Measurements from ENCODE around the gene NALCN.

Gene NALCN

GRCh38 chr13:101289764-101290163, 126.5 kb downstream of the NALCN start:
- H3K4me3 ChIP-seq (ENCODE audit: low read depth, low read length) = no peak overlapping the region
- H3K27ac ChIP-seq (ENCODE audit: low read depth, low read length) = no peak overlapping the region
- no peak overlapping the region for H3K9ac ChIP-seq (ENCODE audit: low read length)
- no peaks in the 10 kb centered on the region for H3K4me1 ChIP-seq (ENCODE audit: control insufficient read depth, insufficient read depth, low read length)
- no peaks in the 10 kb centered on the region for H3K9me3 ChIP-seq (ENCODE audit: control insufficient read depth, insufficient read depth, low read depth, low read length)
- no peaks in the 10 kb centered on the region for H3K36me3 ChIP-seq (ENCODE audit: control insufficient read depth, insufficient read depth, low read length)
- H3K27me3 ChIP-seq (ENCODE audit: control insufficient read depth, insufficient read depth, low read length) = no peaks in the 10 kb centered on the region

GRCh38 chr13:101283782-101284181, 132.5 kb downstream of the NALCN start:
- H3K9ac ChIP-seq (ENCODE audit: low read length) = no peak overlapping the region
- H3K36me3 ChIP-seq (ENCODE audit: control insufficient read depth, insufficient read depth, low read length) = no peaks in the 10 kb centered on the region
- H3K27me3 ChIP-seq (ENCODE audit: control insufficient read depth, insufficient read depth, low read length) = no peaks in the 10 kb centered on the region
- H3K4me1 ChIP-seq (ENCODE audit: control insufficient read depth, insufficient read depth, low read length) = no peaks in the 10 kb centered on the region
- H3K4me3 ChIP-seq (ENCODE audit: low read depth, low read length) = no peak overlapping the region
- H3K9me3 ChIP-seq (ENCODE audit: control insufficient read depth, insufficient read depth, low read depth, low read length) = no peaks in the 10 kb centered on the region
- no peak overlapping the region for H3K27ac ChIP-seq (ENCODE audit: low read depth, low read length)

DNA sequence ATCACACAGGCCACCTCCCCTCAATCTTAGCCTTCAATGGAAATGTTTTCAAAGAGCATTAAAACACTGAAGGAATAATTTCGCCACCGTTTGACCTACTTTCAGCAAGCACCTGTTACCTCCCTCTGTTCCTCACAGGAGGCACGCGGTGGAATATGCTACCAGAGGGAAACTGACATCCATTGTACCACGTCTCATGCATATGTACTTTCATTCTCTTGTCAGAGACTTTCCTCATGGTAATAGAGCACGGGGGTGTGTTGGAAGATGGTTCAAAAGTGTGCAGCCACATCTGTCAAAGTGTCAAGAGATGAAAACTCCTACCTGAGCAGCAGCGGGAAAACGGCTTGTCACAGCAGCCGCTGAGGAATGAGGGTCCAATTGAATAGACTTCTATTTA, 143.4 kb downstream of the NALCN start:
- Histone ChIP-seq H3K9ac (ENCODE audit: low read length) (no peak overlapping the region), H3K4me1 (ENCODE audit: control insufficient read depth, insufficient read depth, low read length) (peaks cover 8% of the 10 kb centered on the region), H3K27ac (ENCODE audit: low read depth, low read length) (no peak overlapping the region), H3K9me3 (ENCODE audit: control insufficient read depth, insufficient read depth, low read depth, low read length) (no peaks in the 10 kb centered on the region), H3K27me3 (ENCODE audit: control insufficient read depth, insufficient read depth, low read length) (no peaks in the 10 kb centered on the region), H3K4me3 (ENCODE audit: low read depth, low read length) (no peak overlapping the region), H3K36me3 (ENCODE audit: control insufficient read depth, insufficient read depth, low read length) (no peaks in the 10 kb centered on the region)

DNA sequence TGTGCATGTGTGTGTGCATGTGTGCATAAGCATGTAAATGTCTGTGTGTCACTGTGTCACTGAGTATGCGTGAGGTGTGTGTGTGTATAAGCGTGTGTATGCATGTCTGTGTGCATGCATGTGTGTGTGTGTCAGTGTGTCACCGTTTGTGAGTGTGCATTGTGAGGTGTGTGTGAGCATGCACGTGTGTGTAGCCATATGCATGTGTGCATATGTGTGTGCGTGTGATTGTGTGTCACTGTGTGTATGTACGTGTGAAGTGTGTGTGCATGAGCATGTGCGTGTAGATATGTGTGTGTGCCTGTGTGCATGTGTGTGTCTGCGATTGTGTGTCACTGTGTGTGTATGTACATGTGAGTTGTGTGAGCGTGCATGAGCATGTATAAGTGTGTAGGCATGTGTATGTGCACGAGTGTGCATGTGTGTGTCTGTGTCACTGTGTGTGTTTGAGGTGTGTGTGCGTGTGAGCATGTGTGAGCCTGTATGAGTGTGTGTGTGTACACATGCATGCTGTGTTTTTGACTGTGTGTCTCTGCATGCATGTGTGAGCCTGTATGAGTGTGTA, 144.5 kb downstream of the NALCN start:
- no peaks in the 10 kb centered on the region for H3K36me3 ChIP-seq (ENCODE audit: control insufficient read depth, insufficient read depth, low read length)

DNA sequence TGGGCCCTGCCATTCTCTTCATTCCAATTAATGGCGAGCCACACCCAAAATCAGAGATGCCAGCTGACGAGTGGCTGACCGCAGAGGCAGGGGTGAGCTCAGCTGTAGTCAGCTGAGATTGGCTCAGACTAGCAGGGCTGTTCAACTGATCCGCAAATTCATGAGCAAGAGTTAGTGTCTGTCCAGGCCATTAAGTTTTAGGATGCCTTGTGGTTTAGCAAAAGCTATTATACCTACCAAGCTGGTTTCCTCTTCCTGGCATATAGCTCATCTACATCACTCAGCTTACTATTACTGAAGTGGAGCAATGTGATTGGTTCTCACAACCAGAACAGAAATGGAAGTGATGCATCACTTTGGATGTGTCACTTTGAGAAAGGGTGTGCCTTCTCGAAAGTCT, 148.7 kb downstream of the NALCN start:
- Histone ChIP-seq H3K4me3 (ENCODE audit: low read depth, low read length) (no peak overlapping the region), H3K36me3 (ENCODE audit: control insufficient read depth, insufficient read depth, low read length) (no peaks in the 10 kb centered on the region), H3K27me3 (ENCODE audit: control insufficient read depth, insufficient read depth, low read length) (no peaks in the 10 kb centered on the region), H3K27ac (ENCODE audit: low read depth, low read length) (no peak overlapping the region), H3K4me1 (ENCODE audit: control insufficient read depth, insufficient read depth, low read length) (no peaks in the 10 kb centered on the region), H3K9me3 (ENCODE audit: control insufficient read depth, insufficient read depth, low read depth, low read length) (no peaks in the 10 kb centered on the region), H3K9ac (ENCODE audit: low read length) (no peak overlapping the region)

More for the DNA sequence above, 144.5 kb downstream of the NALCN start:
- Histone ChIP-seq H3K4me3 (ENCODE audit: low read depth, low read length) (no peak overlapping the region), H3K27ac (ENCODE audit: low read depth, low read length) (no peak overlapping the region), H3K27me3 (ENCODE audit: control insufficient read depth, insufficient read depth, low read length) (no peaks in the 10 kb centered on the region), H3K9ac (ENCODE audit: low read length) (no peak overlapping the region), H3K4me1 (ENCODE audit: control insufficient read depth, insufficient read depth, low read length) (peaks cover 8% of the 10 kb centered on the region), H3K9me3 (ENCODE audit: control insufficient read depth, insufficient read depth, low read depth, low read length) (no peaks in the 10 kb centered on the region)

- Histone ChIP-seq H3K36me3 (ENCODE audit: control insufficient read depth, insufficient read depth, low read length) (no peaks in the 10 kb centered on the region), H3K4me3 (ENCODE audit: low read depth, low read length) (no peak overlapping the region), H3K4me1 (ENCODE audit: control insufficient read depth, insufficient read depth, low read length) (no peaks in the 10 kb centered on the region), H3K27ac (ENCODE audit: low read depth, low read length) (no peak overlapping the region), H3K27me3 (ENCODE audit: control insufficient read depth, insufficient read depth, low read length) (no peaks in the 10 kb centered on the region), H3K9me3 (ENCODE audit: control insufficient read depth, insufficient read depth, low read depth, low read length) (no peaks in the 10 kb centered on the region), H3K9ac (ENCODE audit: low read length) (no peak overlapping the region)
These were observed 150.4 kb downstream of the NALCN start for GRCh38 chr13:101265934-101266333.

DNA sequence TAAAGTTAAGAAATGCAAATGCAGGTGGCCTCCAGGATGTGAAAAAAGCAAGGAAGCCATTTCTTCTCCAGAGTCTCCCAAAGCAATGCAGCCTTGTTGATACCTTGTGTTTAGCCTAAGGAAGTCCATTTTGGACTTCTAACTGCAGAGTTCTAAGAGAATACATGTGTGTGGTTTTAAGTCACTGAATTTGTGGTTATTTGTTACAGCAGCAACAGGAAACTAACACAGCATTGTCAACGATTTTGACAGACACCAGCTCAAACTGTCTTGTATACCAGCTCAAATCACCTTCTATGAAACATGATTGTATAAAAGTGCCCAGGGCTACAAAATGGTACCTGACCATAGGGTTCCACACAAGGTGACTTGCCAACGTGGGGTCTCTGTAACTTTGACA, 151.4 kb downstream of the NALCN start:
- no peaks in the 10 kb centered on the region for H3K4me1 ChIP-seq (ENCODE audit: control insufficient read depth, insufficient read depth, low read length)
- no peaks in the 10 kb centered on the region for H3K27me3 ChIP-seq (ENCODE audit: control insufficient read depth, insufficient read depth, low read length)
- H3K36me3 ChIP-seq (ENCODE audit: control insufficient read depth, insufficient read depth, low read length) = no peaks in the 10 kb centered on the region
- H3K9ac ChIP-seq (ENCODE audit: low read length) = no peak overlapping the region
- H3K9me3 ChIP-seq (ENCODE audit: control insufficient read depth, insufficient read depth, low read depth, low read length) = no peaks in the 10 kb centered on the region
- no peak overlapping the region for H3K27ac ChIP-seq (ENCODE audit: low read depth, low read length)
- H3K4me3 ChIP-seq (ENCODE audit: low read depth, low read length) = no peak overlapping the region

GRCh38 chr13:101262306-101262705, 154.0 kb downstream of the NALCN start:
- Histone ChIP-seq H3K27me3 (ENCODE audit: control insufficient read depth, insufficient read depth, low read length) (no peaks in the 10 kb centered on the region), H3K9me3 (ENCODE audit: control insufficient read depth, insufficient read depth, low read depth, low read length) (no peaks in the 10 kb centered on the region), H3K4me1 (ENCODE audit: control insufficient read depth, insufficient read depth, low read length) (peaks cover 9% of the 10 kb centered on the region), H3K36me3 (ENCODE audit: control insufficient read depth, insufficient read depth, low read length) (no peaks in the 10 kb centered on the region), H3K27ac (ENCODE audit: low read depth, low read length) (no peak overlapping the region), H3K9ac (ENCODE audit: low read length) (no peak overlapping the region), H3K4me3 (ENCODE audit: low read depth, low read length) (no peak overlapping the region)

DNA sequence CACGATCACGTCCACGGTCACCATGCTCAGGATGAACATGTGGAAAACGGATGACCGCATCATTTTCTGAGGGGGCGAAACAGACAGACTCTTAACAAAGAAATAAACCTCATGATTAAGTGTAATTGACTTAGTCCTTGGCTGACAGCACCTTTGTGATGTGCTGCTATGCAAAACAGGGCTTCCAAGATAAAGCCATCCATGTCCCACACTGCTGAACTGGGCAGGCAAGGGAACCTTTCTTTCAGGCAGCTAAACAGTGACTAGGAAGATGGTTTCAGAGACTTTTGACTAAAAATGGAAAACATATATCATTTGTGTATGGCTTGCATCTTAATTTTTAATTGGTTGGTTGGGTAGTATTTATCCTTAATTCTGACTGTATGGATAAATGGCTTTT, 157.8 kb downstream of the NALCN start:
- H3K4me1 ChIP-seq (ENCODE audit: control insufficient read depth, insufficient read depth, low read length) = peaks cover 9% of the 10 kb centered on the region
- no peak overlapping the region; the same call in 1 of the 2 replicates for H3K27ac ChIP-seq (ENCODE audit: low read depth, low read length)
- H3K27me3 ChIP-seq (ENCODE audit: control insufficient read depth, insufficient read depth, low read length) = no peaks in the 10 kb centered on the region
- peak overlapping the region; percentile 6; the same call in 1 of the 2 replicates for H3K4me3 ChIP-seq (ENCODE audit: low read depth, low read length)
- peak overlapping the region; percentile 29 for H3K9ac ChIP-seq (ENCODE audit: low read length)
- no peaks in the 10 kb centered on the region for H3K36me3 ChIP-seq (ENCODE audit: control insufficient read depth, insufficient read depth, low read length)
- H3K9me3 ChIP-seq (ENCODE audit: control insufficient read depth, insufficient read depth, low read depth, low read length) = no peaks in the 10 kb centered on the region

DNA sequence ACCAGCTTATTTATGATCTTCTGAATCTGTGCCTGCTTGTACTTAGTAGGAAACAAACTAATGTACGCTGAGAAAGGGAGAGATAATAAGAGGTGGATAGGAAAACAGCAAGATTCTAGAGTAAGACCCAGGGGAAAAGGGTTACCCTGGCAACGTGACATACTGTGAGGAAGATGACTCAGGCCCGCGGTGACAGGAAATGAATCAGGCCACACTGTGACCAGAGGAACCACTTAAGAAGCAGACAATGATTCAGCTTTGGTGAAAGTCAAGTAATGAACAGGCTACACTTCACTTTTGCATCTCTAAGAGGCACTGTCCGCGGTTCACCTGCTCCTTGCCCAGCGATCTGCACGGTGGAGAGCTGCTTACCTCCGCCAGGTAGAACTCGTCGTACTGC, 158.2 kb downstream of the NALCN start:
- Histone ChIP-seq H3K27ac (ENCODE audit: low read depth, low read length) (no peak overlapping the region; the same call in 1 of the 2 replicates), H3K4me3 (ENCODE audit: low read depth, low read length) (peak overlapping the region; percentile 6; the same call in 1 of the 2 replicates), H3K9ac (ENCODE audit: low read length) (peak overlapping the region; percentile 29)

GRCh38 chr13:101248739-101249514, 167.4 kb downstream of the NALCN start:
- H3K27ac ChIP-seq (ENCODE audit: low read depth, low read length) = no peak overlapping the region
- peaks cover 3% of the 10 kb centered on the region; the same call in 1 of the 2 replicates for H3K9me3 ChIP-seq (ENCODE audit: control insufficient read depth, insufficient read depth, low read depth, low read length)
- H3K27me3 ChIP-seq (ENCODE audit: control insufficient read depth, insufficient read depth, low read length) = no peaks in the 10 kb centered on the region
- no peaks in the 10 kb centered on the region for H3K36me3 ChIP-seq (ENCODE audit: control insufficient read depth, insufficient read depth, low read length)
- no peak overlapping the region for H3K4me3 ChIP-seq (ENCODE audit: low read depth, low read length)
- no peaks in the 10 kb centered on the region for H3K4me1 ChIP-seq (ENCODE audit: control insufficient read depth, insufficient read depth, low read length)
- H3K9ac ChIP-seq (ENCODE audit: low read length) = no peak overlapping the region

More for the DNA sequence above, 158.2 kb downstream of the NALCN start:
- no peaks in the 10 kb centered on the region for H3K9me3 ChIP-seq (ENCODE audit: control insufficient read depth, insufficient read depth, low read depth, low read length)
- peaks cover 9% of the 10 kb centered on the region for H3K4me1 ChIP-seq (ENCODE audit: control insufficient read depth, insufficient read depth, low read length)
- no peaks in the 10 kb centered on the region for H3K36me3 ChIP-seq (ENCODE audit: control insufficient read depth, insufficient read depth, low read length)
- no peaks in the 10 kb centered on the region for H3K27me3 ChIP-seq (ENCODE audit: control insufficient read depth, insufficient read depth, low read length)
